SH-SY5Y (cell line): ENCODE data around the gene SMCO1.

ENCODE experiments used
- GATA2 ChIP-seq: IDR thresholded peaks from 2 replicates; pipeline ENCODE4 v1.6.1; 2011; ENCODE audit warnings: mild to moderate bottlenecking, low read depth, low read length
- GATA3 ChIP-seq: IDR thresholded peaks from 2 replicates; pipeline ENCODE4 v1.6.1; 2011; ENCODE audit warnings: low read depth, mild to moderate bottlenecking, low read length, moderate library complexity

GRCh38 chr3:196513697-196514349, 1.3 kb downstream of the SMCO1 start:
- no peak for TF ChIP-seq GATA2
- no peak for TF ChIP-seq GATA3
